Ovary (tissue), 9 donors: ENCODE data around the gene ITPR2. TPM values are rescaled to one million over a fixed set of nuclear protein-coding genes. Genes with fewer than 3 reads are reported as not detected.

ENCODE experiments used
- DNase-seq, 5 donors: peaks; one replicate each; pipeline ENCODE4 v3.0.0-alpha.2; 2019 to 2020
- H3K27ac ChIP-seq, 2 donors: fragments of 200-600 bp; one replicate each; pipeline versions ENCODE4 v1.5.1 to v1.8.0; 2019 to 2022
- H3K27me3 ChIP-seq: fragments of 200-600 bp; one replicate; pipeline ENCODE4 v1.8.0; 2022
- H3K36me3 ChIP-seq: fragments of 200-600 bp; sonication (generic); one replicate; pipeline ENCODE4 v1.5.1; 2019
- H3K4me1 ChIP-seq: one replicate; pipeline ENCODE4 v1.8.1; 2013; ENCODE audit warnings: mild to moderate bottlenecking, moderate library complexity; ENCODE audit not compliant: insufficient read depth
- H3K4me3 ChIP-seq: fragments of 200-600 bp; sonication (generic); one replicate; pipeline ENCODE4 v1.5.1; 2017
- H3K9me3 ChIP-seq, 2 donors: fragments of 200-600 bp in 1 of 2; sonication (generic) in 1 of 2; one replicate each; pipeline versions ENCODE4 v1.5.1 to v1.8.1; 2013 to 2019; ENCODE audit warnings: mild to moderate bottlenecking in 1 of 2, moderate library complexity in 1 of 2
- CTCF ChIP-seq, 3 donors: fragments of 450-650 bp in 2 of 3; fragments of 200-600 bp in 1 of 3; IDR thresholded peaks; one replicate each; pipeline versions ENCODE4 v1.5.1 to v1.8.0; 2016 to 2022; ENCODE audit warnings: antibody characterized with exemption in 3 of 3, mild to moderate bottlenecking in 1 of 3
- EP300 ChIP-seq: sonication (generic); formaldehyde crosslinking; IDR thresholded peaks from one replicate; pipeline ENCODE4 v1.6.1; 2017; ENCODE audit warnings: antibody characterized with exemption
- POLR2A ChIP-seq: fragments of 450-650 bp; IDR thresholded peaks from one replicate; pipeline ENCODE4 v1.6.1; 2017; ENCODE audit warnings: antibody characterized with exemption, mild to moderate bottlenecking, moderate library complexity
- WGBS, 3 donors: extraction: QIAGEN DNeasy Blood & Tissue Kit in 1 of 3; methylation state at CpG; one replicate each; pipeline versions ENCODE4 v1.1.5 to v1.1.7; 2013 to 2017; 5-methylcytosine and 5-hydroxymethylcytosine counted together
- intact Hi-C, 4 donors: fragments of 100-400 bp; cut with DNase I; formaldehyde crosslinking; loops; one replicate each; pipeline versions ENCODE4 v1.11.0 to v1.15.1; 2022 to 2023
- polyA plus RNA-seq, 2 donors: library from polyadenylated mRNA; stranded (reverse); fragments of 200-250 nt in 1 of 2; fragments of 350-450 nt in 1 of 2; fragmentation: Illumina TruSeq in 1 of 2; extraction: RNeasy Lipid Tissue Mini Kit (QIAGEN cat#74804) in 1 of 2; gene quantifications; one replicate each; pipeline ENCODE4 v1.2.3, GENCODE V29; 2013 to 2014
- total RNA-seq, 7 donors: library from RNA; depleted of rRNA in 2 of 7; stranded (reverse); fragments of >200 nt in 2 of 7; fragmentation: NEBNext Ultra II Directional in 3 of 7; extraction: Animal tissue kit (Norgen Biotek cat#: 25700) in 3 of 7; gene quantifications; one replicate each; pipeline versions ENCODE4 v1.1.0 to v1.2.4, GENCODE V29; 2016 to 2023
- donor health status: DM: no; HTN: no; CAD: no; lungs with moderate emphysema.
- donor health status: DM: no; HTN: no; CAD: no.
- donor health status: Bipolar disorder and iron deficiency.
- donor health status: DM: yes; HTN: yes; CAD: no.
- donor health status: DM: no; HTN: no; CAD: no.
- donor health status: DM: yes; HTN: yes; CAD: no.

Gene ITPR2
- total and polyA plus RNA-seq, 9 donors: 5.9 to 51.1 (median 32.9) TPM

GRCh38 chr12:26813812-26814211 is 19.2 kb downstream of the ITPR2 start:
- Histone ChIP-seq H3K9me3 (no peaks in the 10 kb centered on the region), H3K27ac (no peak overlapping the region), H3K27me3 (no peaks in the 10 kb centered on the region), H3K4me3 (no peak overlapping the region), H3K36me3 (no peaks in the 10 kb centered on the region), H3K4me1 (no peaks in the 10 kb centered on the region)
- DNase-seq: no peak
- 90 to 93% (median 92%) methylated on average over 7 of the region's 7 CpGs for whole genome bisulfite sequencing, 3 donors
- TF ChIP-seq CTCF (IDR thresholded peaks at IDR 0.05) (no peak), EP300 (no peak), POLR2A (no peak)
- intact Hi-C loops: no loop called here

GRCh38 chr12:26810330-26810729 is 22.7 kb downstream of the ITPR2 start:
- no peaks in the 10 kb centered on the region for H3K9me3 ChIP-seq
- 2 to 6% (median 5%) methylated on average over 4 of the region's 4 CpGs for WGBS, 3 donors
- no peaks in the 10 kb centered on the region for H3K36me3 ChIP-seq
- no peak for TF ChIP-seq CTCF (IDR thresholded peaks at IDR 0.05)
- no peak for TF ChIP-seq EP300
- TF ChIP-seq POLR2A: no peak
- no peaks in the 10 kb centered on the region for H3K27me3 ChIP-seq
- intact Hi-C loops: loop anchor here in 1 of 4 donors (2.0 kb wide), 1 partner anchor 18 kb away; no protein-coding TSS in a partner anchor
- H3K27ac ChIP-seq: no peak overlapping the region
- peak; percentile 25 to 52 (median 47) for DNase-seq
- H3K4me1 ChIP-seq: no peaks in the 10 kb centered on the region
- H3K4me3 ChIP-seq: no peak overlapping the region

GRCh38 chr12:26809611-26810285 is 23.2 kb downstream of the ITPR2 start:
- Histone ChIP-seq H3K36me3 (no peaks in the 10 kb centered on the region), H3K4me1 (no peaks in the 10 kb centered on the region), H3K27ac (no peak overlapping the region), H3K27me3 (no peaks in the 10 kb centered on the region), H3K9me3 (no peaks in the 10 kb centered on the region), H3K4me3 (no peak overlapping the region)
- intact Hi-C loops: loop anchor here in 1 of 4 donors (2.0 kb wide), 1 partner anchor 19 kb away; no protein-coding TSS in a partner anchor
- TF ChIP-seq CTCF (IDR thresholded peaks at IDR 0.05): no peak
- TF ChIP-seq EP300: no peak
- TF ChIP-seq POLR2A: no peak
- no peak for DNase-seq
- WGBS, 3 donors: 73 to 82% (median 82%) methylated on average over 6 of the region's 6 CpGs

GRCh38 chr12:26808766-26809476 is 24.1 kb downstream of the ITPR2 start:
- no peaks in the 10 kb centered on the region for H3K9me3 ChIP-seq
- no peaks in the 10 kb centered on the region for H3K36me3 ChIP-seq
- no peak overlapping the region for H3K4me3 ChIP-seq
- 82 to 89% (median 87%) methylated on average over 3 of the region's 3 CpGs for WGBS, 3 donors
- H3K27ac ChIP-seq: no peak overlapping the region
- no peaks in the 10 kb centered on the region for H3K27me3 ChIP-seq
- H3K4me1 ChIP-seq: no peaks in the 10 kb centered on the region
- intact Hi-C loops: no loop called here
- no peak for TF ChIP-seq CTCF (IDR thresholded peaks at IDR 0.05)
- no peak for TF ChIP-seq POLR2A
- no peak for TF ChIP-seq EP300
- DNase-seq: no peak
